Small intestine (tissue), 7 donors: ENCODE measurements around the gene FARP2. TPM values are rescaled to one million over a fixed set of nuclear protein-coding genes. Genes with fewer than 3 reads are reported as not detected.
"Not testable (repeated sequence)": the region's sequence is repeated elsewhere in the genome, so short reads cannot be mapped to it uniquely, and the experiment has no call there.

Experiments used
- DNase-seq, 2 donors: peaks; one replicate each; pipeline versions ENCODE4 v3.0.0 to v3.0.0-alpha.2; 2013
- FAIRE-seq: peaks from 2 replicates; lab custom pipeline; 2012; peaks lifted over from hg19 to GRCh38; lab: Jason Lieb, UNC
- H3K27ac ChIP-seq, 3 donors: one replicate each; pipeline ENCODE4 v1.5.1; 2013; ENCODE audit warnings: low read length in 2 of 3, mild to moderate bottlenecking in 2 of 3, control low read depth in 1 of 3, inconsistent platforms in 1 of 3, low read depth in 1 of 3, moderate library complexity in 1 of 3
- H3K27me3 ChIP-seq, 3 donors: one replicate each; pipeline ENCODE4 v1.6.1; 2013; ENCODE audit warnings: low read length in 3 of 3, inconsistent platforms in 1 of 3; ENCODE audit not compliant: control insufficient read depth in 3 of 3, insufficient read depth in 3 of 3
- H3K36me3 ChIP-seq, 3 donors: one replicate each; pipeline ENCODE4 v1.6.1; 2013; ENCODE audit warnings: low read length in 3 of 3, inconsistent platforms in 1 of 3, low read depth in 1 of 3, mild to moderate bottlenecking in 1 of 3, moderate library complexity in 1 of 3; ENCODE audit not compliant: control insufficient read depth in 3 of 3, insufficient read depth in 2 of 3
- H3K4me1 ChIP-seq, 3 donors: one replicate each; pipeline ENCODE4 v1.6.1; 2013; ENCODE audit warnings: low read length in 2 of 3, inconsistent platforms in 1 of 3, low read depth in 1 of 3, mild to moderate bottlenecking in 1 of 3, moderate library complexity in 1 of 3; ENCODE audit not compliant: control insufficient read depth in 3 of 3, insufficient read depth in 2 of 3
- H3K4me3 ChIP-seq, 3 donors: one replicate each; pipeline ENCODE4 v1.5.1; 2013; ENCODE audit warnings: low read length in 3 of 3, control low read depth in 1 of 3, inconsistent platforms in 1 of 3, low read depth in 1 of 3, mild to moderate bottlenecking in 1 of 3, moderate library complexity in 1 of 3
- H3K9me3 ChIP-seq, 2 donors: one replicate each; pipeline ENCODE4 v1.6.1; 2013; ENCODE audit warnings: low read depth in 1 of 2, low read length in 1 of 2; ENCODE audit not compliant: control insufficient read depth in 2 of 2, insufficient read depth in 1 of 2
- WGBS, 3 donors: extraction: QIAGEN DNeasy Blood & Tissue Kit; methylation state at CpG; one replicate each; pipeline ENCODE4 v1.1.7; 2013; 5-methylcytosine and 5-hydroxymethylcytosine counted together
- polyA plus RNA-seq, 4 donors: library from polyadenylated mRNA; stranded (reverse) in 3 of 4; unstranded in 1 of 4; fragments of 200-250 nt in 3 of 4; fragments of 120-200 nt in 1 of 4; gene quantifications; one replicate each; pipeline versions ENCODE4 v1.2.1 to v1.2.3, GENCODE V29; 2013
- donor health status: healthy with polysubstance abuse.
- donor health status: control.
- donor health status: control.
- donor health status: Bipolar disorder and iron deficiency.
- donor health status: healthy.

The FARP2 gene
- polyA plus RNA-seq, 4 donors = 25.7 to 65.3 (median 49.8) TPM

DNA sequence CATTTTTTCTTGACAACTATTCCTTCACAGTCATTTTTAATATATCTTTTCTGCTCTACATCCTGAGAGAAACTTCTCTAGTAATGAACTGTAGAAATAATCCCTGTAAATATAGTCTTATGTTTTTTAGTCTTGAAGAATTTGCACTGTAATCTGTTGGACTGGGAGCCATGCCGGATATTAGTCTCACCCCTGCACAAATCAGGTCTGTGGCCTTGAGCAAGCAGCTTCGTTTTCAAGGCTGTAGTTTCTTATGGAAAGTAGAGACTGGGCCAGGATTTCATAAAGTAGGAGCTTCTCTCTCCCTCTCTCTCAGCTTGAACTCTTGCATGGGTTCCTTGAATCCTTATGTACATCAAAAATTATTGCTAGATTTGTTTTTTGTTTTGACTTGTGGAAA is 8.7 kb downstream of the FARP2 start:
- no peak for DNase-seq

DNA sequence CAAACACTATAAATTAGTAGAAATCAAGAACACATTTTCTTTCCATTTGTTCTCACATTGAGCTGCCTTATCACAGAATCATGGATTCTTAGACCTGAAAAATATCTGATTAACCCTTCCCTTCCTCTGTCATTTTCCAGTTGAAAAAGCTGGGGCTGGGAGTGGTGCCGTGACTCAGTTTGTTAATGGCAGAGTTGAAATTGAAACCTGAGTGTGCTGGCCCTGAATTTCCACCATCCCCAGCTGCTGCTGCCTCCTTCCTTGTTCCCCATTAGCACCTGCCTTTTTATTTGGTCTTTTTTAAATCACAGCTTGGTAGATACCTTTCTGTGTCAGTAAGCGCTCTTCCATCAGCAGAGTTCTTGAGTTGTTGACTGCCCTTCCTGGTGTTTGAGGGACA is 10.6 kb downstream of the FARP2 start:
- H3K9me3 ChIP-seq = no peaks in the 10 kb centered on the region
- H3K4me1 ChIP-seq = peaks cover 2 to 7% (median 6%) of the 10 kb centered on the region in 3 donors
- no peak overlapping the region for H3K4me3 ChIP-seq
- no peak for DNase-seq
- 39 to 65% (median 40%) methylated on average over 2 of the region's 2 CpGs for WGBS, 3 donors
- H3K27me3 ChIP-seq = no peaks in the 10 kb centered on the region
- peaks cover 0 to 22% (median 0%) of the 10 kb centered on the region in 3 donors for H3K36me3 ChIP-seq
- H3K27ac ChIP-seq = peak overlapping the region in 1 of 3 donors; percentile 2
- FAIRE-seq = no peak

More for the DNA sequence above, 8.7 kb downstream of the FARP2 start:
- H3K4me1 ChIP-seq = peaks cover 6 to 10% (median 7%) of the 10 kb centered on the region in 3 donors
- H3K36me3 ChIP-seq = peaks cover 0 to 18% (median 0%) of the 10 kb centered on the region in 3 donors
- no peak overlapping the region for H3K4me3 ChIP-seq
- no peak overlapping the region for H3K27ac ChIP-seq
- no peak for FAIRE-seq
- 26 to 49% (median 41%) methylated on average over 2 of the region's 2 CpGs for WGBS, 3 donors
- no peaks in the 10 kb centered on the region for H3K9me3 ChIP-seq
- no peaks in the 10 kb centered on the region for H3K27me3 ChIP-seq

DNA sequence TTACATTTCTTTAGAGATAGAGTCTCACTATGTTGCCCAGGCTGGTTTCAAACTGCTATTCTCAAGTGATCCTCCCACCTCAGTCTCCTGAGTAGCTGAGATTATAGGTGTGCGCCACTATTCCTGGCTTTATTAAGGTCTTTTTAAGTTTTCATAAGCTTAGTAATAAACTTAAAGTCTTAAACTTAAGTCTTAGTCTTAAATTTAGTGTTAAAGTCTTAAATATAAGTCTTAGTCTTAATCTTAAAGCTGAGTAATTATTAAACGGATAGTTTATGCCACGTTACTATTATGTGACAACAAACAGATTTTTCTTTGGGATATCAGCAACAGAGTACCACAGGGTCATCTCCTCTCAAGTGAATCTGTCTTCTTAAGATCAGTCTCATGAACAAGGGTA is 12.6 kb downstream of the FARP2 start:
- no peak for FAIRE-seq
- 67 to 86% (median 82%) methylated on average over 3 of the region's 3 CpGs for WGBS, 3 donors
- H3K4me1 ChIP-seq = peaks cover 5 to 9% (median 8%) of the 10 kb centered on the region in 3 donors

DNA sequence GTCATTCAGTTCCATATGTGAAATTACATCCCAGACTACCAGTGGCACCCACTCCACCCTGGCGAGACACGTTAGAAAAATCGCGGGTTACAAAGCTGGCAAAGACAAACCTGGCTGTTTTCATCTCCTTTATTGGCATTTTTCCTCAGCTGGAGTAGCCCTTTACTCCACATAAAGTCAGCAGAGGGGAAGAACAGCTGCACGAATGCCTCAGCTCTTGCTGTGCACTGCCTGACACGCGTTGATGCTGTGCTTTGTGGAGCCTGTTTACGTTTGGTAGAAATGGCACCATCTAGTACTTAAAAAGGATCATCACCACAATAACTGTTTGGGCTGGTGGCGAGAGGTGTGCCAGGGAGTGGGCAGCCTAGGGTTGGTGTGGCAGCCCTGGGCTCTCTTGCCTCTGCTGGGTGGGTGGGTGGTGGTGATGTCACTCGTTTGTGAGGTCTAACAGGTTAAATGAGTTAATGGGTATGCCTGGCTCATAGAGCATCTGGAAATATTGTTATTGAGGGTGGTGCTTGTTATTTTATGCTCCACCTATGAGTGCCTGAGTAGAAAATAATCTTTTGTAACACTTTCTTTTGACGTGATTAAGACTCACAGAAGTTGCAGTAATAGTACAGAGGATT is 16.4 kb downstream of the FARP2 start:
- no peak overlapping the region for H3K4me3 ChIP-seq
- 21 to 62% (median 53%) methylated on average over 11 of the region's 11 CpGs for WGBS, 3 donors
- no peaks in the 10 kb centered on the region for H3K27me3 ChIP-seq
- no peak for FAIRE-seq
- DNase-seq = peak in 1 of 2 donors; percentile 37
- peaks cover 2 to 25% (median 3%) of the 10 kb centered on the region in 3 donors for H3K4me1 ChIP-seq
- H3K27ac ChIP-seq = peak overlapping the region in 2 of 3 donors; percentile 13 to 52
- peaks cover 0 to 7% of the 10 kb centered on the region in 2 donors for H3K9me3 ChIP-seq
- peaks cover 0 to 31% (median 0%) of the 10 kb centered on the region in 3 donors for H3K36me3 ChIP-seq

More for the DNA sequence above, 12.6 kb downstream of the FARP2 start:
- Histone ChIP-seq H3K4me3 (no peak overlapping the region), H3K27ac (no peak overlapping the region), H3K9me3 (no peaks in the 10 kb centered on the region), H3K36me3 (peaks cover 0 to 18% (median 0%) of the 10 kb centered on the region in 3 donors), H3K27me3 (no peaks in the 10 kb centered on the region)
- no peak for DNase-seq

DNA sequence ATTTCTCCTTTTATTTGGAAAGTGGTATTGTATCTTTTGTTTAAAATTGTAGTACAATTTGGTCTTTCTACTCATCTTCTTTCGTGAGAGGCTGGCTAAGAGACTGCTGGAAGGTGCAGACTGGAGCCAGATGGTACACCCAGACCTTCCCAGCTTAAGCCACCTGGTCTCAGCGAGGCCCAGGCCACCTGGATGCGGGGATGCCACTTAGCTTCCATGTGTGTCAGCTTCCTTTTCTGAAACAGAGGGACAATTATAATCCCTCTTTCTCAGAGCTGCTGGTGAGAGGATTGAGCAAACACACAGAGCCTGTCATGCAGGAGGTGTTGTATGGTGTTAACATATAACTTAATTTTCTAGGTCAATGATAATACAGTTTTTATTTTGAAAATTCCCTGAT is 17.4 kb downstream of the FARP2 start:
- no peak overlapping the region for H3K4me3 ChIP-seq
- H3K27ac ChIP-seq = peak overlapping the region in 2 of 3 donors; percentile 23 to 62
- H3K27me3 ChIP-seq = no peaks in the 10 kb centered on the region
- FAIRE-seq (no peak), DNase-seq (no peak)
- peaks cover 0 to 31% (median under 1%) of the 10 kb centered on the region in 3 donors for H3K36me3 ChIP-seq
- peaks cover 0 to 7% of the 10 kb centered on the region in 2 donors for H3K9me3 ChIP-seq
- whole genome bisulfite sequencing, 3 donors = 23 to 67% (median 47%) methylated on average over 3 of the region's 3 CpGs
- peaks cover 2 to 25% (median 3%) of the 10 kb centered on the region in 3 donors for H3K4me1 ChIP-seq

DNA sequence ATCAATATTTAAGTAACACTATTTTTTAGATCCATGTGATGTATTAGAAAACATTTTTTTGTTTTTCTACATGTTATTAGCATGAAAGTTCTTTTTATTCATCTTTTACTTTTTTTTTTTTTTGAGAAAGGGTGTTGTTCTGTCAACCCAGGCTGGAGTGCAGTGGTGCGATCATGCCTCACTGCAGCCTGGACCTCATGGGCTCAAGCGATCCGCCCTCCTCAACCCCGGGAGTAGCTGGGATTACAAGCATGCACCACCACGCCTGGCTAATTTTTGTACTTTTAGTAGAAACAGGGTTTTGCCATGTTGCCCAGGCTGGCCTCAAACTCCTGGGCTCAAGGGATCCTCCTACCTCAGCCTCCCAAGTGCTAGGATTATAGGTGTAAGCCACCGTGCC is 17.8 kb downstream of the FARP2 start:
- 60 to 79% (median 71%) methylated on average over 6 of the region's 6 CpGs for WGBS, 3 donors
- Histone ChIP-seq H3K4me1 (peaks cover 4 to 25% (median 4%) of the 10 kb centered on the region in 3 donors), H3K36me3 (peaks cover 0 to 32% (median 2%) of the 10 kb centered on the region in 3 donors), H3K27ac (peak overlapping the region; percentile 55 to 83 (median 73))
- not testable (repeated sequence) for H3K9me3 ChIP-seq, H3K4me3 ChIP-seq, DNase-seq, FAIRE-seq, H3K27me3 ChIP-seq

DNA sequence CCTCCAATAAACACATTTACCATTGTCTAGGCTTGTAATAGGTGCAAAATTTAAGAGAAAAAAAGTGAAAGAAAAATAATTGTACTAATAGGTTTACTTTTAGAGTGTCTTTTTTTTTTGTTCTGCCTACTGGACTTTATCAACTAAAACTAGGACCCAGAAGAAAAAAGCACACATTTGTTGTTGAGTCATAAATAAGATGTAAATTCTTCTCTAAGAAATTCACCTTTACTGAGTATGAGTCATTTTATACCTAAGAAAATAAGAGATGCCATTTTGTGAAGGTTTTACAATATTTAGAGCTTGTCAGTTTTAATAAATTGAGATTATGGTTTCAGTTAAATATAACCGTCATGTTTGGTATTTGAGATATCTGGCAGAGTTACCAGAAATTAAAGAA is 19.2 kb downstream of the FARP2 start:
- FAIRE-seq (no peak), DNase-seq (no peak)
- 71 to 81% (median 74%) methylated on average over 1 of the region's 1 CpG for WGBS, 3 donors
- Histone ChIP-seq H3K27ac (peak overlapping the region in 2 of 3 donors; percentile 56 to 72), H3K27me3 (no peaks in the 10 kb centered on the region), H3K36me3 (peaks cover 0 to 36% (median 2%) of the 10 kb centered on the region in 3 donors), H3K4me1 (peaks cover 5 to 23% (median 5%) of the 10 kb centered on the region in 3 donors), H3K9me3 (peaks cover 0 to 7% of the 10 kb centered on the region in 2 donors), H3K4me3 (no peak overlapping the region)

DNA sequence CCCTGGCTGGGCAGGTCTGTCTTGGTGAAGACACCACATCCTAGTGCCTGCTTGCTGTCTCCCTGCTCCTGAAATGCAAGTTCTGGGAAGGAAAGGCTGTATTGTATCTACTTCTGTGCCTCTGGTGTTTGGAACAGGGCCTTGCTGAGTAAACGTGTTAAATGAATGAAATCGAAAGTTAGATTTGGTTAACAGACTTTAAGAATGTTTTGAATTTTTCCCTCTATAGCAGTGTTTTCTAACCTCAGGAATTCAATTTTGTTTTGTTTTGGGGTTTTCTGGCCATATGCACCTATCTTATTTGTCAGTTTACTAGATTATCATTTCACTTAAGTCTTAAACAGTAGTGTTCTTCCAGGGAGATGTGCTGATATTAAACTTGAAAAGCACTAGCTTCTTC is 20.7 kb downstream of the FARP2 start:
- H3K4me3 ChIP-seq = no peak overlapping the region
- no peak for DNase-seq
- H3K4me1 ChIP-seq = peaks cover 5 to 23% (median 5%) of the 10 kb centered on the region in 3 donors
- H3K27ac ChIP-seq = peak overlapping the region in 1 of 3 donors; percentile 50
- peaks cover 0 to 42% (median 2%) of the 10 kb centered on the region in 3 donors for H3K36me3 ChIP-seq
- peaks cover 0 to 7% of the 10 kb centered on the region in 2 donors for H3K9me3 ChIP-seq
- WGBS, 3 donors = 47 to 60% (median 52%) methylated on average over 2 of the region's 2 CpGs
- no peak for FAIRE-seq
- H3K27me3 ChIP-seq = no peaks in the 10 kb centered on the region
